Measurements from ENCODE around the gene ASZ1.
"Not testable (repeated sequence)": the region's sequence is repeated elsewhere in the genome, so short reads cannot be mapped to it uniquely, and the experiment has no call there.

ASZ1 gene, protein sequence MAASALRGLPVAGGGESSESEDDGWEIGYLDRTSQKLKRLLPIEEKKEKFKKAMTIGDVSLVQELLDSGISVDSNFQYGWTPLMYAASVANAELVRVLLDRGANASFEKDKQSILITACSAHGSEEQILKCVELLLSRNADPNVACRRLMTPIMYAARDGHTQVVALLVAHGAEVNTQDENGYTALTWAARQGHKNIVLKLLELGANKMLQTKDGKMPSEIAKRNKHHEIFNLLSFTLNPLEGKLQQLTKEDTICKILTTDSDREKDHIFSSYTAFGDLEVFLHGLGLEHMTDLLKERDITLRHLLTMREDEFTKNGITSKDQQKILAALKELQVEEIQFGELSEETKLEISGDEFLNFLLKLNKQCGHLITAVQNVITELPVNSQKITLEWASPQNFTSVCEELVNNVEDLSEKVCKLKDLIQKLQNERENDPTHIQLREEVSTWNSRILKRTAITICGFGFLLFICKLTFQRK

GRCh38 chr7:117427258-117427701 is at the start of gene ASZ1:
TSS of gene ASZ1 (minus strand) at chr7:117427493. CDS start at chr7:117427460, 33 bp downstream.
- DNase-seq = no peak

- no peak for DNase-seq
These were observed 49.4 kb upstream of the ASZ1 start for GRCh38 chr7:117476557-117477215.

- peak; percentile 31 for DNase-seq
These were observed 45.0 kb upstream of the ASZ1 start for GRCh38 chr7:117472335-117472734.

DNA sequence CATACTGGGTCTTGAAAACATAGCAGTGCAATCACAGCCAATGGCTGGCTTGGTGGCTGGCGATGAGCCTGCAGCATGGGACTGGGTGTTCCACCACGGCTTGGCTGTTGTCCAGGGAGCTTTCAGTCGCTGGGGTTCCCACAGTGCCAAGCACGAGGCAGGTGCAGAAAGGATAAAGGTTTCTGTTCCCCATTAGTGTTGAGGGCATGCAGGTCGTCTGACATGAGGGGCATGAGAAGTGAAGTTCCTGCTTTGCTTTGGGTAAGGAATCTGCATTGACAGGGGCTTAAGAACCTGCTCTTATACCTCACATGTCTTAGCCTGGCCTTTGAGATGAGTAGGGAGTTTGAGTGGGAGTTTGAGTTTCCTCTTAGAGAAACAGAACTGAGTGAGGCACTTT is 43.5 kb upstream of the ASZ1 start:
- peak; percentile 100 for DNase-seq

DNA sequence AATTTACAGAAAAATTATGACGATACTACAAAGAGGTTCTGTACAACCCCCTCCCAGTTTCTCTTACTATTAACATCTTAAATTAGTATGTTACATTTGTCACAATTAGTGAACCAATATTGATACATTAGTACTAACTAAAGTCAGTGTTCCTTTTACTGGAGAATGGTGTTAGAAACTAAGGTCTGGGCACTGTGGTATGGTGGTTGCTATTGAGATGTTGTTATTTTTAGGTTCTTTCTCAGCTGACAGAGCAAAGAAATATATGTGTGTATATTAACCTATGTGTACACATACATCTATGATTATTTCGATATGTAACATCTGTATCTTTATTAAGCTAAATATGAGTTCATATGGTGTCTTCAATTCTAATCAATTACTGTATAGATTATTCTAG is 40.9 kb upstream of the ASZ1 start:
- DNase-seq = no peak

- not testable (repeated sequence) for DNase-seq
These were observed 33.5 kb upstream of the ASZ1 start for GRCh38 chr7:117460815-117461214.

DNA sequence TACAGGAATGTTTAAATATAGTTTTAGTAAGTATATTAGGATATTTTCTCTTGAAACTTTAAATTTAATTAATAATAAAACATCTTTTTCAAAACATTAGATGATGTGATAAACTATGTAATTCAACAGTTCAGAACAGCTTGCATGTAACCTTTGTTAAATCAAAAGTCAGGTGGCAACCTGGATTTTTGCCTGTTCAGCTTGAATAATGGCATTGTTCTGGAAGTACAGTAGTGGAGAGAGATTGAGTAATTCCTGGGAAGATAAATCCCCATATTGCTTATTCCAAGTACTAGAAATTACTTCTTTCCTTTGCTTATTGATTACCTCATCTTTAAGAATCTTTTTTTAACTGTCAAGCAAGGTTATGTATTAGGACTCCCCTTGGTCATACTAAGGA is 32.4 kb upstream of the ASZ1 start:
- DNase-seq = no peak

GRCh38 chr7:117458977-117459583 is 31.8 kb upstream of the ASZ1 start:
- DNase-seq = peak; percentile 65

DNA sequence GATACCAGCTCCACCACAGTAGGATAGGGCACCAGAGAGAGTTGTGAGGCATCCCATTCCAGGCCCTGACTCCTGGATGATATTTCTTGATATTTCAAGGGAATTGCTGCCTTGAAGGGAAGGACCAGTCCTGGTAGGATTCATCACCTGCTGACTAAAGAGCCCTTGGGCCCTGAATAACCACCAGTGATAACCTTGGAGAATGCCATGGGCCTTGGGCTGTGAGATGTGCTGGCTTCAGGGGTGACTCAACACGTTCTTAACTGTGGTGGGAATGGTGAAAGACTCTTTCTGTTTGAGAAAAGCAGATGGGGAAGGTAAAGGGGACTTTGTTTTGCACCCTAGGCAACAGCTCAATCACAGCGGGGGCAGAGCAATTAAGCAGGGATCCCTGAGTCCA is 21.4 kb upstream of the ASZ1 start:
- DNase-seq = no peak

- no peak for DNase-seq
These were observed 19.0 kb upstream of the ASZ1 start for GRCh38 chr7:117446220-117446815.

DNA sequence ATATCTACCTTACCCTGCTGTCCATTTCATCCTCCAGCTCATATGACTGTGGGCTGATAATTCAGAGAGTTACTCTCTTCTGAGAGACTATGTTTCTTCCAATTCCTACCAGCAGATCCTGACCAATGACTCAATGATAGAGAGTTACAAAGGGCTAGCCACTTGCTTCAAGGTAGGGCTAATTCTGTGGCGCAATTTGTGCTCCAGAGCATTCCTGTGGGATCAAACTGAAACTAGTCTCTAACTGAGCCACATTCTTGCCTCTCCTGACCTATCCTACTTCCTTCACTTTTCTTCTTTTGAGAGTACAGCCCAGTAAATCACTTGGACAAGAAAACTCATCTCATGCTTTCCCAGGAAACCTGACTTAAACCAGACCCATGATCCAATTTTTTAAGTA is 17.9 kb upstream of the ASZ1 start:
- DNase-seq = no peak

DNA sequence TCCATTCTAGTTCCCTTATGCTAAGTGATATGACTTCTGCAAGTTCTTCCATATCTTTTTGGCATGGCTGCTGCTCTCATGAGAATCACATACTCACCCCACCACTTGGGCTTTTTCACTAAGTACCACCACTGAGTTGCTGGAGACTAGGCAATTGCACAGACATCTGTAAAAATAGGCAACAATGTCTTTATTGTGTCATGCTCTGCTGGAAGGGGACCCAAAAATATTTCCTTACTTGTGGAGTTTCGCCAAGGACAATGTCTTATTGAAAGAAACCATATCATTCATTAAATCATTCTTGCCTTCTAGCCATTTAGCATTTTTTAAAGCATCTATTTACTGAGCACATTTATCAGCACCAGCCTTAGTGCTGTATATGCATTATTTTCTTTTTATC is 17.4 kb upstream of the ASZ1 start:
- DNase-seq = no peak

DNA sequence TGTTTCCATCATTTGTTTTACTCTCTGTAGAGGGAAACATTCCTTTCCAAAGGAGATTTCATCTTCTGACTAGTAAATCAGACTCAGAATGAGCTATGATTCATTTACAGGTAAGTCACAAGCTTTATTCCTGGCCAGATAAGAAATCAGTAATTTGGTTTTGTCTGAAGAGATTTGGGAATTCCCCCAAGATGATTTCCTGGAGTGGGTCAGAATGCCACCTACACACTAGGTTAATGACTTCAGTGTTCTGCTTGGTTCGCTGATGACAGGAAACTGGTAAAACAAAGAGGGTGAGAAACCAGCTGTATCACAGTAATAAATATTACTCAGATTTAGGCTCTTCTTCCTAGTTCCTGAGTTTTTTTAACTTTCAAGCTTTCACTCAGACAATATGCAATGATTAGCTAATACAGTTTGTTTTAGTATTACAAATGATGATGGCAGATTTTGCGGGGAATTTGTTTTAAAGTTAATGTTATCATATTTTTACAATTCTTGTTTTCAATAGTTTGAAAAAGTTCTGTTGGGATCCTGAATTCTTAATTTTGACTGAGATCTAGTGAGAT is 8.3 kb upstream of the ASZ1 start:
- no peak for DNase-seq

GRCh38 chr7:117424090-117424829 is 3.0 kb downstream of the ASZ1 start:
- DNase-seq = no peak

DNA sequence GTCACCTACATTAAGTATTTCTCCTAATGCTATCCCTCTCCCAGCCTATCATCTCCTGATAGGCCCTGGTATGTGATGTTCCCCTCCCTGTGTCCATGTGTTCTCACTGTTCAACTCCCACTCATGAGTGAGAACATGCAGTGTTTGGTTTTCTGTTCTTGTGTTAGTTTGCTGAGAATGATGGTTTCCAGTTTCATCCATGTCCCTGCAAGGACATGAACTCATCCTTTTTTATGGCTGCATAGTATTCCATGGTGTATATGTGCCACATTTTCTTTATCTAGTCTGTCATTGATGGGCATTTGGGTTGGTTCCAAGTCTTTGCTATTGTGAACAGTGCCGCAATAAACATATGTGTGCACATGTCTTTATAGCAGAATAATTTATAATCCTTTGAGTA is 12.7 kb downstream of the ASZ1 start:
- not testable (repeated sequence) for DNase-seq

- no peak for DNase-seq
These were observed 14.2 kb downstream of the ASZ1 start for GRCh38 chr7:117412946-117413559.

- no peak for DNase-seq
These were observed 14.9 kb downstream of the ASZ1 start for GRCh38 chr7:117412390-117412789.

DNA sequence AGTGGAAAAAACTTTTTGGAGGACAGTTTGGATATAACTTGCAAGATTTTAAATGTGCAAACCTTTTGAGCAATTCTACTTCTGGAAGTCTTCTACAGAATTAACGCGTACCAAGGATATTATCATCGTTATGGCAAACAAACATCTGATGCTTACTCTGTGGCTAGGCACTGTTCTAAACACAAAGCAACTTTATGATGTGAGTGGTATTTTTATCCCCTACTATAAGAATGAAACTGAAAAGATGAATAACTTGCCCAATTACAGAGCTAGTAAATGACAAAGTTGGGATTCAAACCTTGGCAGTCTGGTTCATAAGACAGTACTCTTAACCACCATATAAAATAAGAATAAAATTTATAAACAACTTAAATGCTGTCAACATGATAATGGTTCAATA is 15.8 kb downstream of the ASZ1 start:
- no peak for DNase-seq

- DNase-seq = no peak
These were observed 18.5 kb downstream of the ASZ1 start for GRCh38 chr7:117408831-117409230.

DNA sequence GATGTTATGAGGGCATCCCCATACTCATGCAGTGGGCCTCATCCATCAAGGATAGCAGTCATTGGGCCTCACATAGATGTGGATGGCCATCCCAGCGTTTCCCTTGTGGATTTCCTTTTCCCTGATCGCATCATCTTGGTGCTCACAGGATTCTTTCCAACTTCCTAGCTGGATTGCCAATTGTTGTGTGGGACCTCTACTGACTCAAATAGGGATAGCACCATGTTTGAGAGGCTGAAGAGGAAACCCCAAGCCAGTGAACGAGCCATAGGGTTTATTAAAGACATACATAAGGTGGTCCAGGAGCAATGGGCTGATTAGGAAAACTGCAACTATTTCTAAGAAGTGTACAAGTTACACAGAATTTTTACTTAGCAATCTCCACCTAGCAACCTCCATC is 21.8 kb downstream of the ASZ1 start:
- no peak for DNase-seq

DNA sequence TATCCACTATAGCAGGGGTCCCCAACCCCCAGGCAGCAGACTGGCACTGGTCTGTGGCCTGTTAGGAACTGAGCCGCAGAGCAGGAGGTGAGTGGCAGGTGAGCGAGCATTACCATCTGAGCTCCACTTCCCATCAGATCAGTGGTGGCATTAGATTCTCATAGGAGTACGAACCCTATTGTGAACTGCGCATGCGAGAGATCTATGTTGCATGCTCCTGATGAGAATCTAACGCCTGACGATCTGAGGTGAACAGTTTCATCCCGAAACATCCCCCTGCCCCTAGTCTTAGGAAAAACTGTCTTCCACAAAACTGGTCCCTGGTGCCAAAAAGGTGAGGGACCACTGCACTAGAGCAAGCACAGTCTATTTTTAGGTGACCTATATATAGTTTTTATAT is 23.6 kb downstream of the ASZ1 start:
- no peak for DNase-seq

DNA sequence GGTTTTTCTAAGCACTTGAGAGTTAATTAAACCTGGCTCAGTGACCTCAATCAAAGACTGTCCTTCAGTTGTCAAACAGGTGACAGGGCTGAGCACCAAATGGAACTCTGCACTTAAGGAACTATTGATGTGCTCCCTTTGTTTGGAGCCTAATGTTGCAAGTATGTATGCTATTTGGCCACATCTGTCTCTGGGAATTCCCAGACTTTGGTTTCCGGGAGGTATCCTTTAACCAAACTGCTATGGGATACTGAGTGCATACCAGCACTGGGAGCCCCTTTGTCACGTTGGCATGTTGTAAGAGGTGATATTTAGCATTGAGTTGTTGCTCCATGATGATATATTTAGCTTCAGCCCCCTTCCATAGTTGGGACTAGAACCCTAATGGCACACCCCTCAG is 25.2 kb downstream of the ASZ1 start:
- DNase-seq = no peak

All from RPMI8226 (cell line).